HTERT RPE-1 (cell line): ENCODE measurements around the gene CHPF.

Experiments used
- in situ Hi-C: fragments of 300-500 bp; cut with MboI; formaldehyde crosslinking; loops from 4 replicates; pipeline ENCODE4 v1.14.3; 2020; ENCODE audit warnings: low sequenced_read_pairs

CHPF gene

DNA sequence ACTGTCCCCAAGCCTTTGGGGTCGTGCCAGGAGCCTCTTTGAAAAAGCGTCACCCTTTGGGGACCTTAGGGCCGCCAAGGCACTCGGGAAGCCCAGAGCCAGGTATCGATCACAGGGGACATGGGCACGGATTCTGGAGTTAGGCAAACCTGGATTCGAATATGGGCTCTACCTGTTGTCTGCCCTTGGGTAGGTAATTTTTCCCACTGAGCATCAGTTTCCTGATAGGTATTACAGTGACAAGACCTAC lies 9.5 kb upstream of the CHPF start:
- in situ Hi-C loops, result no loop called here

DNA sequence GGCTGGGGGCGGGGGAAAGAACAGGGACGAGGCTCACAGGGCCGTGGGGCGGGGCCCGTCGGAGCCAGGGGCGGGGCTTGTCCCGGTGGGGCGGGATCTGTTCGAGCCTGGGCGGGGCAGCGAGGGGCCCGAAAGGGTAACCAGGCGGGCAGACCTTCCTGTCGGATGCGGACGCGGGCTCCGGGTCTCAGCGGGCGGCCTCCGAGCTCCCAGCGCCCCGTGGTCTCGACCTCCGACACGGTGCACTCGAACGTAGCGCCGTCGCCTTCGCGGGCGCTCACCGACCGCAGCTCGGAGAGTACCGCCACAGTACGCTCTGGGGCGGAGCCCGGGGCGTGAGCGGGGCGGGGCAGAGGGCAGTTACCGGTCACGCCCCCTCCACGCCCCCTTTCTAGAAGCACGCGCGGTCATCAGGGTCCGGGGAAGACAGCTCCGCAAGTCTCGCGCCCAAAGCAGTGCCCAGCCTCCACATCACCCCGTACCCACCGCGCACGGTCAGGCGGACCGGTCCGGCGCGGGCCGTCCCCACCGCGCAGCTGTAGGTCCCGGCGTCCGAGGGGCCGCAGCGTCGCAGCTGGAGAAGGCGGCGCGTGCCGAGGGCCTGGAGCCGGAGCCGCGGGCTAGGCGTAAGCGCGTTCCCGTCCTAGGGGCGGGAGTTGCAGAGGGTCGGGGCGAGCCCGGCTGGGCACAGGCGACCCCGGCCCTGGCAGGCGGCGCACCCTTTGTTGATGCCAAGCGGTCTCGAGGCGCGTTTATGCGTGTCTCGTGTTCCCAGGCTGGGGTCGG lies 9.0 kb upstream of the CHPF start:
- in situ Hi-C loops, result no loop called here

DNA sequence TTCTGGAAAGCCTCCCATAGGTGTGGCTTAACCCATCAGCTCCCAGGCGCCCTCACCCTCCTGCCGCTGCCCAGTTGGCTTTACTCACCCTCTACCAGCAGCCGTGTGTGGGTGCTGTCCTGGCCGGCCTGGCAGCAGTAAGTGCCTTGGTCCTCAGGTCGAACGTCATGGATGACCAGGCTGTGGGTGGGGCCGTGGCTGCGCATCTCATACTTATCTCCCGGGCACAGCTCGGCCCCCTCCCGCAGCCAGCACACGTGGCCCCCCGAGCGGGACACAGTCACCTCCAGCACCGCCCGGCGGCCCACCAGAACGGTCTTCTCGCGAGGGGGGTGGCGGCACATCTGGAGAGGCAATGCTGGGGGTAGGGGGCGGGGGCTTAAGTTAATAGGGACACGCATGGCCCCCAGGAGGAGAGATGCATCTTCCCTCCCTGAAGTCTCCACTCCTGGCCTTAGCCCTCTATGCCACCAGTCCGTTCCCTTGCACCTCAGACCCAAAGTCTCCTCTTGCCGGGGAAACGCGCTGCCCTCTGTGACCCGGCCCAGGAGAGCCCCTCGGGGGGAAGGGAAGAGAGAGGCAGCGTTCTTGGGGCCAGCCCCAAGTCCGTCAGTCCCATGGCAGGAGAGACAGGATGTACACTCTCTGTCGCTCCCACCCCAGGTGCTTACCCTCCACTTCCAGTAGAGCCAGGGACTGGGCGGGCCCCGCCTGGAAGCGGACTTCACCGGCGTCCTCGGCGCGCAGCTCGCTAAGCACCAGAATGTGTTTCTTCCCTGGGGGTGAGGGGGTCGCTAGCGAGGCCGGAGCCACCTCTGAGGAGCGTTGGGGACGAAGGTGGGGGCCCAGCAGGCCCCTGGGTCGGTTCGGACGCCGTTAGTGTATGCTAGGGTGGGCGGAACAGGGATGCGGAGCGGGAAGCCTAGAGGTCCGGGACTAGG lies 8.1 kb upstream of the CHPF start:
- in situ Hi-C loops, result no loop called here

DNA sequence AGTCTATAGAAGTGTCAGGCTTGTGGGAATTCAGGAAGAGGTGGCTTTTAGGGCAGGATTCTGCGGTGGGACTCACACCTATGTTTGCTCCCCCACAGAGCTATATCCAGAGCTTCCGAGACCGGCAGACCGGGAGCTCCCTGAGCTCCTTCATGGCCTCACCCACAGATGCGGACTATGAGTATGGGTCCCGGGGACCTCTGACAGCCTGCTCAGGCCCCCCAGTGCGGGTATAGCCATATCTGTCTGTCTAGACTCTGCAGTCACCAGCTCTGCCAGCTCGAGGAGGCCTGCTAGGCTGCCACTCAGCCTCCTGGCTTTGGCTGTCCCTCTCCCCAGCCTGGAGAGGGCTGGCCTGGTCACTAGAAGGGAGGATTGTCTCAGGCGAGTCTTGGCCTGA lies 6.0 kb upstream of the CHPF start:
- in situ Hi-C loops, result no loop called here

DNA sequence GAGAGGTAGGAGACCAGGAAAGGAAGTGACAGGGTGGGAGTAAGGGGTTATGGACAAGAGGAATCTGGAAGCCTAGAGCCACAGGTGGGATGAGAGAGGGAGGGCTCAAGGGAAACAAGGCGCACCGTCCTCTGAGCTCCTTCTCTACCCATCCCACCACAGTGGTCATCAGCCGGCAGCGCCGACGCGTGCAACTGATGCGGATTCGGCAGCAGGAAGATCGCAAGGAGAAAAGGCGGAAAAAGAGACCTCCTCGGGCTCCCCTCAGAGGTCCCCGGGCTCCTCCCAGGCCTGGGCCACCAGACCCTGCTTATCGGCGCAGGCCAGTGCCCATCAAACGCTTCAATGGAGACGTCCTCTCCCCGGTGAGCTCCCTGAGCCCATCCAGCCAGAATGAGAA lies 5.4 kb upstream of the CHPF start:
- in situ Hi-C loops, result no loop called here

DNA sequence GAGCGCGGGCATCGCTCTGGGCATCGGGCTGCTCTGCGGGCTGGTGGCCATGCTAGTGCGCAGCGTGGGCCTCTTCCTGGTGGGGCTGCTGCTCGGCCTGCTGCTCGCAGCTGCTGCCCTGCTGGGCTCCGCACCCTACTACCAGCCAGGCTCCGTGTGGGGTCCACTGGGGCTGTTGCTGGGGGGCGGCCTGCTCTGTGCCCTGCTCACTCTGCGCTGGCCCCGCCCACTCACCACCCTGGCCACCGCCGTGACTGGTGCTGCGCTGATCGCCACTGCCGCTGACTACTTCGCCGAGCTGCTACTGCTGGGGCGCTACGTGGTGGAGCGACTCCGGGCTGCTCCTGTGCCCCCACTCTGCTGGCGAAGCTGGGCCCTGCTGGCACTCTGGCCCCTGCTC lies 4.0 kb upstream of the CHPF start:
- in situ Hi-C loops, result no loop called here

DNA sequence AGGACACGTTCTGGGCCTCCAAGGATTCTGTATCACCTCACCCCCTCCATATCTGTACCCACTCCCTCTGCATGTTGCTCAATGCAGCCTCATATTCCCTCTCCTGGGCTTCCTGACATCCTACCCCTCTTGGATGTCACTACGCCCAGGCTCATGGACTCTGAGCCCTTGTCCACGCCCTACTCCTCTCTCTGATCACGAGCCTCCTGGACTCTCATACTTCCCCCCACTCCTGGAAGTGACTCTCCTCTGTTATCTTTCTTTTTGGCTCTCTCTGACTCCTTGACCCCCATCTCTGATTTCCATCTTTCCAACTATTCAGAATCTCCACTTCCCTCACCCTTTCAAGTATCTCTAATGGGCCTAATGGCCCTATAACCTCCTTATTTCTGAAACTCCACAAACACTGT lies 2.3 kb upstream of the CHPF start:
- in situ Hi-C loops, result no loop called here

DNA sequence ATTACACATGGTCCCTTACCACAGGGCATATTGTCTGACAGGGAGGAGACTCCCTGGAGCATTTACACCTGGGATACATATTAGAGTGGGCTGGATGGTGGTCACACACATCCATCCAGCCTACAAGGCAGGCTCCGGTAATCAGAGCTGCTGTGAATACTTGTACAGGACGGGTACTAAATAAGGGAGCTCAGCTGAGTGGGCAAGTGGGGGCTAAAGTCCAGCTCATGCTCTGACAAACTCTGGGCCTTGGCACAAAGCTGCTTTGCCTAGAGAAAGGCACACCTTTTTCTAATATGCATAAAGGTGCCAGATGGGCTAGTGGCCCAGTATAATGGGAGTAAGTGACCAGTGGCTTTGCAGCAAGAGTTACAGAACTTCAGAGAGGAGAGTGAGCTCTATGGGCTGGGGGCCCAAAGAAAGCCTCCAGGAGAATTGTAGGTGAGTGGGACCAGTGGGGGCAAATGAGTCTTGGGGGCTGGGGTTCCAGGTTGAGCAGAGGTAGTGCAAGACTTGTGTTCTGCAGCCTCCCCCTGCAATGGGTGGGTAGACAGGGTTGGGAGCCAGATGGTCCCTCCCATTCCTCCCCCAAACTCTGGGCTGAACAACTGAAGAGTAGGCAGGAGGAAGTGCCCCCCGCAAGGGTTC lies 1.8 kb upstream of the CHPF start:
- in situ Hi-C loops, result no loop called here

DNA sequence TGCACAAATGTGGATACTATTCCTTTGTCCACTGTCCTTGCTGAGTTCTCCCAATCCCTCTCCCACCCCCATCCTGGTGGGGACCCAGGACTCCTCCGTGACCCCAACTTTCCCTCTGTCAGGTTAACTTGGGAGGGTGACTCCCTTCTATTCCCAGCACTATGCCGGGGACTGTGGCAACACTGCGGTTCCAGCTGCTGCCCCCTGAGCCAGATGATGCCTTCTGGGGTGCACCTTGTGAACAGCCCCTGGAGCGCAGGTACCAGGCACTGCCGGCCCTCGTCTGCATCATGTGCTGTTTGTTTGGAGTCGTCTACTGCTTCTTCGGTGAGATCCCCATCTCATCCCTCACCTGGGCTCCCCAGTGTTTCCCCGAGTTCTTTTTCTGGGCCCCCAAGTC lies 958 bp upstream of the CHPF start:
- in situ Hi-C loops, result no loop called here

DNA sequence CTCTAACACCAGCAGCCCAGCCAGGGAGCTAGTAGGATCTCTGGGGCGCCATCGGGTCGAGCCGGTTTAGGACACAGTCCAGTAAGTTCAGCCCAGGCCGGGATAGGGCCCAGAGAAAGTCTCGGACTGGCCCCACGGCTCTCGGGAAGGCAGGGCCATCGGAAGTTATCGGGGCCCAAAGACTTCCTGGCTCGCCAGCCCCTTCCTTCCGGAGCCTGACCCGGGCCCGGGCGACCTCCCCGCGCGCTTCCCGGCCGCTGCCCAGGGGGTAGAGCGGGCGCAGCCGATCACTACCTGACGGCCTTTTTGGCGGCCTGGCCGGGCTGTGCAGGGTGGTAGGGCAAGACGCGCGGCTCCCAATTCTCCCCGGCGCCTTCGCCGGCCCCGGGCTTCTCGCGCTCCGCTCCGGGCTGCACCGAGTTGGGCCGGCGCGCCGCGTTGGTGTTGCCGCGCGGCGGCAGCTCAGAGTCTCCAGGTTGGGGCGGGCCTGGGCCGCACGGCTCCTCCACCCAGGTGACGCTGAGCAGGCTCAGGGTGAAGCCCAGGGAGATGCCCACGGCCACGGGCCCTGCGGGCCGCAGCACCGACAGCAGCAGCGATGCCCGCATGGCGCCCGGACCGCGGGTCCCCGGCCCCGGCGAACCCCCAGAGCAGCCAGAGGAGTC lies 546 bp downstream of the CHPF start:
- in situ Hi-C loops, result no loop called here

DNA sequence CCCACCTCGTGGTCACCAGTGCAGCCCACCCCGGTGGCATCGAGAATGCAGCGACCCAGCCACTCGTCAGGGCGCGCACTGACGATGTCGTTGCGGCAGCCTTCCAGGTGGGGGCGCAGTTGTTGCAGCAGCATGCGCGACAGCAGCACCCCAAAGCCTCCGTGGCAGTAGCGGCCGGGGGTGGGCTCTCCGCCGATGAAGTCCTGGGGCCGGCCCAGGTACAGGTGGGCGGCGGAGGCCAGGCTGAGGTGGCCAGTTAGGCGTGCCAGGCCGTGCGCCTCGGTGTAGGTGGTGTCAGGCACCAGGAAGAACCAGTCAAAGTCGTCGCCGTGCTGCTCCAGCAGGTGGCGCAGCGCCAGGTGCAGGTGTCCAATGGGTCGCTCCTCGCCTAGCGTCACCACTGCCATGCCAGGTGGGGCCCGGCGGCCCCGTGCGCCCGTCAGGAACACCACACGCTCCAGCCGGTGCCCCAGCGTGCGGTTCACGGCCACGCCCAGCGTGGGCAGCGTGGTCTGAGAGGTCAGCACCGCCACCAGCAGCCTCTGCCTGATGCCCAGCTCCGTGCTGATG lies 1.9 kb downstream of the CHPF start:
- in situ Hi-C loops, result no loop called here

DNA sequence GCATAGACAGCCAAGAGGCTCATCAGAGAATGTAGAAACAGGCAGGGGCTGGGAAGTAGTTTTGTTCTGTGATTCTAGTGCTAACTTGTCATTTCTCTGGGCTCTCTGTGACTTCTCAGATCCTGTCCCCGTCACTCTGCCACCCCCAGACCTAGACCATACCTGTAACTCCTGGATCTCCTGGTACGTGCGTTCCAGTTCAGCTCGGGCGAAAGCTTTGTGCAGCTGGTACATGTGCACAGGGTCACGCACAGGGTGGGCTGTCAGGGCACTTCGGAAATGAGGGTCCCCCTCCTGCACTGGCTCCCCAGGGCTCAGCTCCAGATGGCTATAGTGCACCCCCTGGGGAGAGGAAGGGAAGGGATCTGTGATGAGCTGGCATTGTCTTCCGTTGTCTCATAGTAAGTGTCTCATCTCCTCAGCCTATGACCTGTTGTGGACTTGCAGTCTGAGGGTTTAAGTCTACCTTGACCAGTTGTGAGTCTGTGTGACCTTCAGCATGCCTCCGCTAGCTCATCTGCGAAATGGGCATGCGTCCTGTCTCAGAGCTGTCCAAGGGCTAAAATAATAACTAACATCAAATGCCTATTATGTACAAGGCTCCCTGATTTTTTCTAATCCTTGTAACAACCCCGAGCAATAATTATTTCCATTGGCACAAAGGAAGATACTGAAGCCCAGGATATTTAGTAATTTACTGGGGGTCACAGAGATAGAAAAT lies 2.7 kb downstream of the CHPF start:
- in situ Hi-C loops, result no loop called here

DNA sequence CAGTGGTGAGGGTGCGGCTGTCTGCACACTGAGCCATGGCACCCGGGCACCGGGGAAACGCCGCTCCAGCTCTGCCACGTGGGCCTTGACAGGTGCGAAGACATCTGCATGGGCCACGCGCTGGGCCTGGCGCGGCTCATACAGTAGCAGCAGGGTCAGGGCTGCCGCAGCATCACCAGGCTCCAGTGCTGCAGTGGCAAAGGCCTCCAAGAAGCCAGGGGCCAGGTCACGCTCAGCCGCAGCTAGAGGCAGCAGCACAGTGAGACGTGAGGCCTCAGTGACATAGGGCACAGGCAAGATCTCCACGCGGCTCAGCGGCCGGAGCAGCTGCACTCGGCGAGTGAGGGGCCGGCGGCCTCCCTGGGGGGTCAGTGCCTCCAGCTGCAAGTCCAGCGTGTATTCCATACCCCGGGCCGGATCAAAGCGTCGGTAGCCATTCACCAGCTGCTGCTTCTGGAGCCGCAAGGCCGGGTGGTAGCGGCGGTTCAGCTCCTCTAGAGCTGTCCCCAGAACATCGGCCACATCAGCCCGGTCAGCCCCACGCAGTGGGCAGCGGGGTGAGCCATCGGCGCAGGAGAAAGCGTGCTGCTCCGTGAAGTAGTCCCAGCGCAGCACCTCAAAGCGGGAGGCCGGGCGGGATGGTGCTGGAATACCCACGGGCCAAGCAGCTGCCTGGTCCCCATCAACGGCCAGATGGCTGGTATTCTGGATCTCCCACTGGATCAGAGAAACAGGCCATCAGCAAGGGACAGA lies 3.5 kb downstream of the CHPF start:
- in situ Hi-C loops, result no loop called here

DNA sequence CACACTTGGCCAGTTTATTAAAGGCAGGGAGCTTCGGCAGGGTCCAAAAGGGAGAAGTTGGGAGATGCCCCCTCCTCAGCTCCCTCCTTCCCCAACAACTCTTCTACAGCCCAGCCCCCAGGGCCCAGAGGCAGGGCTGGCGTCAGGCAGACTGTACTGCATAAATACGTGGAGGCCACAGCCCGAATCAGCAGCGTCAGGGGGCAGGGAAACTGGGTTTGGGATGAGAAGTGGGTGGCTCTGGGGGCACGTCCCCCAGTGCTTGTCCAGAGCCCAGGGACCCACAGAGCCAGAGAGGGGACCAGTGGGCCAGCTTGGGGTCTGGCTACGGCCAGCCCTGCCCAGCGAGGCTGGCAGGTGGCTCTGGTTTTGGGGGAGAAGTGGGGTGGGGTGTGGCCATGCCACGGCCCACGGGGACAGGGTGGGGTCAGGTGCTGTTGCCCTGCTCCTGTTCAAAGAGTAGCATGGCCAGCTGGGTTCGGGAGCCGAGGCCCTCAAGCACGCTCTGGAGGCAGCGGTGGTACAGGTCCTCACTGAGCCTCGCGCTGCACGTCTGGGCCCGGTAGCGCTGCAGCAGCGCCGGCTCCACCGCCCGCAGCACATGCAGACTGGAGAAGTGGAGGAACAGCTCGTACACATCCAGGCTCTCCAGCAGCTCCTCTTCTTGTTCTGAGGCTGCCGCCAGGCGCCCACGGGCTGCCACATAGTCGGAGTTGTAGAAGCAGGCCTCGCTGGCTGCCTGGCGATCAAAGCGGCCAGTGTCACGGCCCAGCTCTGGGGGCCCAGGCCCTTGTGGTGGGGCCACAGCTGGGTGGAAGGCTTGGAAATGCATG lies 4.4 kb downstream of the CHPF start:
- in situ Hi-C loops, result no loop called here

DNA sequence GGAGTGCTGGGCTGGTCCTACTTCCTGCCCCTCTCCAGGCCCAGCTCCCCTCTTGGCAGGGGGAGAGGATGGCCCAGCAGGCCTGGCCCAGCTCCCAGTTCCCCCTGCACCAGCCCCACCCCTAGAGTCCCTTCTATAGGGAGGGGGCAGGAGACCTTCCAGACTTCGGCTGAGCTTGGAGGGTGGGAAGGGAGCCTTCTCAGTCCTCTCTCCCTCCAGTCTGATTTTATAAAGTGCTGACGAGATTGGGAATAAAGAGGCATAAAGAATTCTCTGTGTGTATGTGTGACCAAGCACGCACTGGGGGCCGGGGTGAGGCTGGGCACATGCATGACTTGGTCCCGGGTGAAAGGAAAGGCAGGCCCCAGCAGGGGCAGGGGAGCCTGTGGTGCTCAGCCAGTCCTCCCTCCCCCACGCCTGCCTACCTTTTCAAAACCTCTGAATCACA lies 5.1 kb downstream of the CHPF start:
- in situ Hi-C loops, result no loop called here

DNA sequence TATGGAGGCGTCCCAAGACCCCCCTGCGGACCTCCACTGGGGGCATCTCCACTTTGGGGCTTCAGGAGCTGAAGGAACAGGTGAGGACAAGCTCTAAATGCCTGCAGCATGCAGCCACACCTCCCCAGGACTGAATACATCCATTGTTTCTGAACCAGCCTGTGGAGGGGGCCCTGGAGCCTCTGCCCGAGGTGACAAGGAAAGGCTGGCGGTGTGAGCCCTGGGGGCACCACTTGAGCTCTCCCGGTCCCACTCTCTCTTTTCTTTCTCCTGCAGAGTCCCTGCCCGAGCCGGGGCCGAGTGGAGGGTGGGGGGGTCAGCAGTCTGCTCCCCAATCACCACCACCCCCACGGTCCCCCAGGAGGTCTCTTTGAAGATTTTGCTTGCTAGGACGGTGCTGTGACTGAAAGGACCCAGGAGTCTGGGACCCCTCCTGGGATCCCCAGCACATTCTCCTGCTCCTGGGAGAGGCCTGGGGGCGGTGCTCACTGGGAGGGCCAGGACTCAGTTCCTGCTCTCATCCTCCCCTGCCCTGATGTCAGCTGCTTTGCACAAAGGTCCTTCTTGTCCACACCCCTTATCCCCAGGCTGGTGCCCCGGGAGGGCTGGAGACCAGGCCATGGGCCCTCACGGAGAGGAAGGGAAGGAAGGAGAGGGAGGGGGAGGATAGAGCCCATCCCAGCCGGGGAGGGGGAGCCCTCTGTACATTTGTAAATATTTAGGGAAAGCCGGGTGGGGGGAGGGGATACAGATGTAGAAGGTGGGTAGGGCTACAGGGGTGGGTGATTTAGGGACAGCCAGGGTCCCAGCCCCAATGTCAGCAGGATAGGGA lies 5.7 kb downstream of the CHPF start:
- in situ Hi-C loops, result no loop called here

DNA sequence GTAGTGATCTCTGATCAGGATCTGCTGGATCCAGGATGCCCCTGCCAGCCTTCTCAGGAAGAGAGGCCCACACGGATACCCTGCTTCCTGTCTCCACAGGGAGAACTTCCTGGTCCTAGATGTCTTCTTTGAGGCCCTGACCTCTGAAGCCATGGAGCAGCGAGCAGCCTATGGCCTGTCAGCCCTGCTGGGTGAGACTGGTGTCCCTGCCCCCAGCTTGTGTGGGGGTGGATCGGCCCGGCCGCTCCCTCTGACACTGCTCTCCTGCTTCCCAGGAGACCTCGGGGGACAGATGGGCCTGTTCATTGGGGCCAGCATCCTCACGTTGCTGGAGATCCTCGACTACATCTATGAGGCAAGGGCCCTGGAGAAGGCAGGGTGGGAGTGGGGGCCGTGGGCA lies 6.6 kb downstream of the CHPF start:
- in situ Hi-C loops, result no loop called here

DNA sequence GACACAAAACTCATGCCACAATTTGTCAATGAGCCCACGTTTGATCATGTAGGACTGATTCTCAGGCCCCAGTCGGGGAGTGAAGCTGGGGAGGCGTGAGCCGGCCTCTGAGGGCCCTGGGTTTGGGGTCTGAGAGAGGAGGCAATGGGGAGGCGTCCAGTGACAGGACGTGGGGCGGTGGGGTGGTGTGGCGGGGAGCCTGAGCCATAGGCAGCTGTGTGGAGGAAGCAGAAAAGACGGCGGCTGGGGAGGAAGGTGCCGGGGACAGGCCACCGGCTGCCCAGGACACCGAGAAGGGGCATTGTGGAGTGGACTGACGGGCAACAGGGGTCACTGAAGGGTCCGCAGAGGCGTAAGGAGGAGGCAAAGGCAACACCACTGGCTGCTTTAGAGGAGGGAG lies 7.2 kb downstream of the CHPF start:
- in situ Hi-C loops, result no loop called here
